Measurements from ENCODE around the gene CCSER1.

DNA sequence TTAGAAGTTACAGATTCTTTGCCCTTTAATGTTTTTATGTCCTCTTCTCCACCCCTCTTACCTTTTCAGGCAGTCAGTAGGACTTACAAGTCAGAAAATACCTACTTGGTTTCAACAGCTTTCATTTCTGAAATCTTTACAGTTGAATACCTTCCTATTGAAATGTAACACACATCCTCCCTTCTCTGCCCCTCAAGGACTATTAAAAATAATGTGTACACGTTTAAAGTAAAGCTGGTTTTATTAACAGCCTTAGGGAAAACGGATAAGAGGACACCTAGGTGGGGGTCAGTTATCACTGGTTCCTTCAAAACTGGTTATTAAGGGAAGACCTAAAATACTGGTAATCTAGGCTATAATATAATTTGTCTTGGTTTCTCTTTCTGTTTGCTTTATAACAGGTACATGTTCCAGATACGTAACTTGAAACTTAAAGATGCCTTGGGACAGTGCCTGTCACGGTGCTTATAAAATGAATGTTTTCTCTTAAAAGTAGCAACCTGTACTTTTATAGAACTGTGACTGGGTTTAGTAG is 1.8 kb downstream of the CCSER1 start:
- TF ChIP-seq, protein P1, sequence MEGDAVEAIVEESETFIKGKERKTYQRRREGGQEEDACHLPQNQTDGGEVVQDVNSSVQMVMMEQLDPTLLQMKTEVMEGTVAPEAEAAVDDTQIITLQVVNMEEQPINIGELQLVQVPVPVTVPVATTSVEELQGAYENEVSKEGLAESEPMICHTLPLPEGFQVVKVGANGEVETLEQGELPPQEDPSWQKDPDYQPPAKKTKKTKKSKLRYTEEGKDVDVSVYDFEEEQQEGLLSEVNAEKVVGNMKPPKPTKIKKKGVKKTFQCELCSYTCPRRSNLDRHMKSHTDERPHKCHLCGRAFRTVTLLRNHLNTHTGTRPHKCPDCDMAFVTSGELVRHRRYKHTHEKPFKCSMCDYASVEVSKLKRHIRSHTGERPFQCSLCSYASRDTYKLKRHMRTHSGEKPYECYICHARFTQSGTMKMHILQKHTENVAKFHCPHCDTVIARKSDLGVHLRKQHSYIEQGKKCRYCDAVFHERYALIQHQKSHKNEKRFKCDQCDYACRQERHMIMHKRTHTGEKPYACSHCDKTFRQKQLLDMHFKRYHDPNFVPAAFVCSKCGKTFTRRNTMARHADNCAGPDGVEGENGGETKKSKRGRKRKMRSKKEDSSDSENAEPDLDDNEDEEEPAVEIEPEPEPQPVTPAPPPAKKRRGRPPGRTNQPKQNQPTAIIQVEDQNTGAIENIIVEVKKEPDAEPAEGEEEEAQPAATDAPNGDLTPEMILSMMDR (IDR thresholded peaks at IDR 0.05; ENCODE audit: poor library complexity, severe bottlenecking): no peak
- TF ChIP-seq RAD21 (conservative IDR thresholded peaks at IDR 0.05) (no peak), POLR2AphosphoS5 (IDR thresholded peaks at IDR 0.05) (no peak), EZH2 (IDR thresholded peaks at IDR 0.05; ENCODE audit: borderline replicate concordance, insufficient read depth, low read length, poor library complexity, severe bottlenecking) (no peak), REST (IDR thresholded peaks at IDR 0.05; ENCODE audit: borderline replicate concordance) (no peak), EP300 (conservative IDR thresholded peaks at IDR 0.05; ENCODE audit: poor library complexity, severe bottlenecking) (no peak), TAF1 (IDR thresholded peaks at IDR 0.05; ENCODE audit: low read depth) (no peak), SMC3 (conservative IDR thresholded peaks at IDR 0.05; ENCODE audit: poor library complexity) (no peak), MXI1 (conservative IDR thresholded peaks at IDR 0.05; ENCODE audit: poor library complexity, severe bottlenecking) (no peak)

All from neural cell (in vitro differentiated cells).